BJ (cell line): ENCODE results near the gene SDHB. TPM values are rescaled to one million over a fixed set of nuclear protein-coding genes. Genes with fewer than 3 reads are reported as not detected.

ENCODE experiments used
- CTCF ChIA-PET: fragments of 350-600 bp; formaldehyde crosslinking; extraction: SDS; loops from one replicate; lab custom pipeline; 2021; ENCODE audit warnings: antibody characterized with exemption, inconsistent platforms; lab: Yijun Ruan, JAX
- POLR2A ChIA-PET: fragments of 300-600 bp; sonication (Branson Sonifier 250); formaldehyde crosslinking; extraction: SDS; loops from one replicate; lab custom pipeline; 2021; ENCODE audit warnings: antibody characterized with exemption; lab: Charles Lee
- DNase-seq: peaks from one replicate; pipeline ENCODE4 v3.0.0-alpha.2; 2011; ENCODE audit warnings: low read depth
- H3K27me3 ChIP-seq: 2 replicates; pipeline ENCODE4 v1.6.0; 2011; ENCODE audit warnings: low read length; ENCODE audit not compliant: control insufficient read depth, insufficient read depth
- H3K36me3 ChIP-seq: 2 replicates; pipeline ENCODE4 v1.5.1; 2011; ENCODE audit warnings: low read length; ENCODE audit not compliant: control insufficient read depth, insufficient read depth
- H3K4me3 ChIP-seq: 2 replicates; pipeline ENCODE4 v1.5.1; 2011; ENCODE audit warnings: low read depth, mild to moderate bottlenecking, control low read depth, low read length
- CTCF ChIP-seq: IDR thresholded peaks from 2 replicates; pipeline ENCODE4 v1.5.1; 2011; ENCODE audit warnings: low read depth, mild to moderate bottlenecking, control low read depth, inconsistent platforms, low read length, moderate library complexity; ENCODE audit not compliant: insufficient read depth
- polyA plus RNA-seq: library from polyadenylated mRNA; depleted of rRNA; stranded (reverse); fragments of >200 nt; gene quantifications from 2 replicates; pipeline ENCODE4 v1.2.3, GENCODE V29; 2011

Gene SDHB
- polyA plus RNA-seq, 1 experiment = 115 TPM

- no peak overlapping the region for H3K4me3 ChIP-seq
- peak; percentile 45 for TF ChIP-seq CTCF
- H3K27me3 ChIP-seq = peaks cover 3% of the 10 kb centered on the region
- no peak for DNase-seq
- no peaks in the 10 kb centered on the region for H3K36me3 ChIP-seq
- CTCF ChIA-PET = interaction anchor here (0.8 to 1.8 kb wide), 7 partner anchors 9 to 261 kb away, joined by 3 to 6 read pairs (median 3); no protein-coding TSS in a partner anchor
- POLR2A ChIA-PET = no interaction called here
Observed at GRCh38 chr1:17075470-17076255, 21.8 kb upstream of the SDHB start.

- CTCF ChIA-PET = interaction anchor here (1.0 to 2.4 kb wide), 2 partner anchors 12 kb away, joined by 3 to 7 read pairs; no protein-coding TSS in a partner anchor
- POLR2A ChIA-PET = no interaction called here
- no peak overlapping the region for H3K4me3 ChIP-seq
- no peak for DNase-seq
- no peak for TF ChIP-seq CTCF
- H3K36me3 ChIP-seq = no peaks in the 10 kb centered on the region
- peaks cover 4% of the 10 kb centered on the region; the same call in 1 of the 2 replicates for H3K27me3 ChIP-seq
Observed at GRCh38 chr1:17071794-17072193, 18.0 kb upstream of the SDHB start.

GRCh38 chr1:17070163-17070525 lies 16.3 kb upstream of the SDHB start:
- ChIA-PET POLR2A (no interaction called here), CTCF (no interaction called here)
- TF ChIP-seq CTCF = no peak
- Histone ChIP-seq H3K27me3 (peaks cover 6% of the 10 kb centered on the region), H3K4me3 (no peak overlapping the region), H3K36me3 (no peaks in the 10 kb centered on the region)
- no peak for DNase-seq

GRCh38 chr1:17069452-17070162 lies 15.8 kb upstream of the SDHB start:
- CTCF ChIA-PET = no interaction called here
- H3K36me3 ChIP-seq = no peaks in the 10 kb centered on the region
- H3K27me3 ChIP-seq = peaks cover 6% of the 10 kb centered on the region
- POLR2A ChIA-PET = no interaction called here
- no peak for TF ChIP-seq CTCF
- DNase-seq = no peak
- no peak overlapping the region for H3K4me3 ChIP-seq

GRCh38 chr1:17068789-17069188 lies 15.0 kb upstream of the SDHB start:
- H3K27me3 ChIP-seq = peaks cover 6% of the 10 kb centered on the region
- H3K36me3 ChIP-seq = no peaks in the 10 kb centered on the region
- POLR2A ChIA-PET = no interaction called here
- no peak overlapping the region for H3K4me3 ChIP-seq
- CTCF ChIA-PET = no interaction called here
- no peak for DNase-seq
- no peak for TF ChIP-seq CTCF
